A549 (cell line): ENCODE results near the gene ATP10D. TPM values are rescaled to one million over a fixed set of nuclear protein-coding genes. Genes with fewer than 3 reads are reported as not detected.

Experiments
- ATAC-seq, 2 experiments: fragments of 200-7000 bp in 1 of 2; fragments of >200 bp in 1 of 2; cut with Nextera tagmentation in 1 of 2; cut with Tn5 transposase in 1 of 2; 3 replicates each; pipeline versions ENCODE4 v1.8.0 to v1.9.1; 2018 to 2020; ENCODE audit warnings: mild to moderate bottlenecking in 1 of 2, moderate library complexity in 1 of 2
- CTCF ChIA-PET: fragments of 300-600 bp; sonication (Branson Sonifier 250); formaldehyde crosslinking; extraction: SDS; loops from one replicate; lab custom pipeline; 2021; ENCODE audit warnings: antibody characterized with exemption, inconsistent platforms; lab: Yijun Ruan, JAX
- POLR2A ChIA-PET: fragments of 350-600 bp; formaldehyde crosslinking; extraction: SDS; loops from one replicate; lab custom pipeline; 2021; ENCODE audit warnings: antibody characterized with exemption, inconsistent platforms; lab: Yijun Ruan, JAX
- DNase-seq, 2 experiments: peaks; one replicate each; pipeline versions ENCODE4 v3.0.0 to v3.0.0-alpha.2; 2011 to 2016; ENCODE audit warnings: low read depth in 1 of 2, low spot score in 1 of 2
- FAIRE-seq: peaks from 2 replicates; lab custom pipeline; 2011; peaks lifted over from hg19 to GRCh38; lab: Jason Lieb, UNC
- H3K27ac ChIP-seq, 2 experiments: fragments of >200 bp; sonication (Bioruptor Twin); formaldehyde crosslinking; 3 replicates each; pipeline ENCODE4 v1.5.1; 2016 to 2017
- H3K4me1 ChIP-seq: fragments of >200 bp; sonication (Bioruptor Twin); formaldehyde crosslinking; 3 replicates; pipeline ENCODE4 v1.6.1; 2016
- H3K4me2 ChIP-seq: fragments of >200 bp; sonication (Bioruptor Twin); formaldehyde crosslinking; 3 replicates; pipeline ENCODE4 v1.6.1; 2016
- H3K4me3 ChIP-seq: fragments of >200 bp; sonication (Bioruptor Twin); formaldehyde crosslinking; 3 replicates; pipeline ENCODE4 v1.5.1; 2016
- H3K9me3 ChIP-seq: fragments of >200 bp; sonication (Bioruptor Twin); formaldehyde crosslinking; 3 replicates; pipeline ENCODE4 v1.6.1; 2016
- CBX2 ChIP-seq: fragments of 200-600 bp; sonication (generic); IDR thresholded peaks from 2 replicates; pipeline ENCODE4 v1.6.1; 2016; ENCODE audit warnings: low read depth, mild to moderate bottlenecking, borderline replicate concordance
- EHMT2 ChIP-seq: fragments of 200-600 bp; sonication (generic); IDR thresholded peaks from 2 replicates; pipeline ENCODE4 v1.6.1; 2016; ENCODE audit warnings: antibody characterized with exemption, low read depth, mild to moderate bottlenecking, moderate library complexity
- ESRRA ChIP-seq: fragments of 150-350 bp; IDR thresholded peaks from 2 replicates; pipeline ENCODE4 v1.6.1; 2014; ENCODE audit warnings: mild to moderate bottlenecking, low read length, borderline replicate concordance
- HMGXB4 ChIP-seq: fragments of 250-450 bp; sonication (Bioruptor Pico); IDR thresholded peaks from 2 replicates; pipeline ENCODE4 v1.5.0; 2021; ENCODE audit warnings: mild to moderate bottlenecking, moderate library complexity, borderline replicate concordance
- HOXA7 ChIP-seq: fragments of 250-450 bp; sonication (Bioruptor Pico); IDR thresholded peaks from 2 replicates; pipeline ENCODE4 v1.5.0; 2020; ENCODE audit warnings: mild to moderate bottlenecking, moderate library complexity
- JUNB ChIP-seq: fragments of >200 bp; sonication (Bioruptor Twin); formaldehyde crosslinking; IDR thresholded peaks from 2 replicates; pipeline ENCODE4 v1.6.1; 2016
- MAFK ChIP-seq: fragments of 450-650 bp; IDR thresholded peaks from 2 replicates; pipeline ENCODE4 v1.6.1; 2014; ENCODE audit not compliant: partially characterized antibody
- NR3C1 ChIP-seq: fragments of >200 bp; sonication (Bioruptor Twin); formaldehyde crosslinking; IDR thresholded peaks from 3 replicates; pipeline ENCODE4 v1.6.1; 2017
- PBX3 ChIP-seq: IDR thresholded peaks from 2 replicates; pipeline ENCODE4 v1.6.1; 2012
- POLR2A ChIP-seq: IDR thresholded peaks from 2 replicates; pipeline ENCODE4 v1.6.1; 2012; ENCODE audit warnings: mild to moderate bottlenecking, low read length
- RNF2 ChIP-seq: fragments of 200-600 bp; sonication (generic); IDR thresholded peaks from 2 replicates; pipeline ENCODE4 v1.6.1; 2016; ENCODE audit warnings: low read depth, mild to moderate bottlenecking, antibody characterized with exemption, moderate library complexity, borderline replicate concordance
- WGBS: methylation state at CpG from one replicate; pipeline ENCODE4 v1.1.6; 2017; ENCODE audit errors: missing lambda C conversion rate; 5-methylcytosine and 5-hydroxymethylcytosine counted together
- polyA plus RNA-seq, 4 experiments: library from polyadenylated mRNA; depleted of rRNA in 3 of 4; stranded (reverse); fragments of >200 nt; fragmentation: RNase III in 1 of 4; extraction: RNeasy Plus Mini Kit Qiagen cat#74134 plus additional on column Dnase treatment in 1 of 4; gene quantifications; 2 replicates in 3 of 4; 3 replicates in 1 of 4; pipeline ENCODE4 v1.2.3, GENCODE V29; 2011 to 2017
- TF ChIP-seq, protein P1 (sequence below): fragments of >200 bp; sonication (Bioruptor Twin); formaldehyde crosslinking; IDR thresholded peaks from 2 replicates; pipeline ENCODE4 v1.6.1; 2016
- TF ChIP-seq, protein P2 (sequence below): IDR thresholded peaks from 2 replicates; pipeline ENCODE4 v1.6.1; 2012; ENCODE audit warnings: low read depth, borderline replicate concordance
- TF ChIP-seq, protein P3 (sequence below): fragments of >200 bp; sonication (Bioruptor Twin); formaldehyde crosslinking; IDR thresholded peaks from 3 replicates; pipeline ENCODE4 v1.5.1; 2016
- TF ChIP-seq, protein P4 (sequence below): fragments of 200-600 bp; sonication (generic); IDR thresholded peaks from 2 replicates; pipeline ENCODE4 v1.6.1; 2016; ENCODE audit warnings: antibody characterized with exemption, mild to moderate bottlenecking, moderate library complexity

The ATP10D gene
- polyA plus RNA-seq, 2 of the 4 experiments (the other 2 are of a cell fraction): 2.7 to 6.8 TPM

DNA sequence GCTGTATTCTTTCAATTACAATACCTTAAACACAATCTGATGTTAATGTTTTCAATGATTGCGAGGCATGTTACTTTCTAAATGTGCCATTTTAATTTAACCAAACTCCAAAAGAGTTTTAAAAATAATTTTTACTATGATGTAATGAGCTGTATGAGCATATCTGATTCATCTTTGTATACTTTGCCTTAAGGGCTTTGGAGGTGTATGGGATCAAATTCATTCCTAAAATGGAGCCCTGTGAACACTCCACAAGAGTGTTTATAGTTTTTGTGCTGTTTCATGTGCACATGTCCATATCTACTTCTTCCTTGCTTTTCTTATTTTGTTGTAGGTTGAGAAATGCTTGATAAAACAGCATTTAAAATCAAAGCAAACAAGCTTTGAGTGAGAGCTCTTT lies 82.4 kb downstream of the ATP10D start:
- Histone ChIP-seq H3K4me3 (no peak overlapping the region), H3K4me1 (peaks cover 4% of the 10 kb centered on the region; the same call in 2 of the 3 replicates), H3K4me2 (no peak overlapping the region), H3K27ac (no peak overlapping the region), H3K9me3 (no peaks in the 10 kb centered on the region)
- DNase-seq (no peak), ATAC-seq (no peak), FAIRE-seq (no peak)
- CTCF ChIA-PET: interaction anchor here (1.4 kb wide), 1 partner anchor 104 kb away, joined by 4 read pairs; the partner anchor contains the start of gene COMMD8
- WGBS: 74% methylated on average over 1 of the region's 1 CpG
- POLR2A ChIA-PET: interaction anchor here (1.2 kb wide), 1 partner anchor 83 kb away, joined by 3 read pairs; the partner anchor contains the start of gene ATP10D
- TF ChIP-seq POLR2A (no peak), NR3C1 (no peak)
- TF ChIP-seq, protein P1, sequence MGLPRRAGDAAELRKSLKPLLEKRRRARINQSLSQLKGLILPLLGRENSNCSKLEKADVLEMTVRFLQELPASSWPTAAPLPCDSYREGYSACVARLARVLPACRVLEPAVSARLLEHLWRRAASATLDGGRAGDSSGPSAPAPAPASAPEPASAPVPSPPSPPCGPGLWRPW: no peak

- POLR2A ChIA-PET: no interaction called here
- TF ChIP-seq JUNB (no peak), EHMT2 (no peak), MAFK (no peak), CBX2 (no peak), ESRRA (no peak), RNF2 (no peak), HOXA7 (CRISPR knock-in tag) (no peak), HMGXB4 (no peak), PBX3 (no peak)
- TF ChIP-seq, protein P2, sequence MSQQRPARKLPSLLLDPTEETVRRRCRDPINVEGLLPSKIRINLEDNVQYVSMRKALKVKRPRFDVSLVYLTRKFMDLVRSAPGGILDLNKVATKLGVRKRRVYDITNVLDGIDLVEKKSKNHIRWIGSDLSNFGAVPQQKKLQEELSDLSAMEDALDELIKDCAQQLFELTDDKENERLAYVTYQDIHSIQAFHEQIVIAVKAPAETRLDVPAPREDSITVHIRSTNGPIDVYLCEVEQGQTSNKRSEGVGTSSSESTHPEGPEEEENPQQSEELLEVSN: no peak
- TF ChIP-seq, protein P3, sequence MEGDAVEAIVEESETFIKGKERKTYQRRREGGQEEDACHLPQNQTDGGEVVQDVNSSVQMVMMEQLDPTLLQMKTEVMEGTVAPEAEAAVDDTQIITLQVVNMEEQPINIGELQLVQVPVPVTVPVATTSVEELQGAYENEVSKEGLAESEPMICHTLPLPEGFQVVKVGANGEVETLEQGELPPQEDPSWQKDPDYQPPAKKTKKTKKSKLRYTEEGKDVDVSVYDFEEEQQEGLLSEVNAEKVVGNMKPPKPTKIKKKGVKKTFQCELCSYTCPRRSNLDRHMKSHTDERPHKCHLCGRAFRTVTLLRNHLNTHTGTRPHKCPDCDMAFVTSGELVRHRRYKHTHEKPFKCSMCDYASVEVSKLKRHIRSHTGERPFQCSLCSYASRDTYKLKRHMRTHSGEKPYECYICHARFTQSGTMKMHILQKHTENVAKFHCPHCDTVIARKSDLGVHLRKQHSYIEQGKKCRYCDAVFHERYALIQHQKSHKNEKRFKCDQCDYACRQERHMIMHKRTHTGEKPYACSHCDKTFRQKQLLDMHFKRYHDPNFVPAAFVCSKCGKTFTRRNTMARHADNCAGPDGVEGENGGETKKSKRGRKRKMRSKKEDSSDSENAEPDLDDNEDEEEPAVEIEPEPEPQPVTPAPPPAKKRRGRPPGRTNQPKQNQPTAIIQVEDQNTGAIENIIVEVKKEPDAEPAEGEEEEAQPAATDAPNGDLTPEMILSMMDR: no peak
- TF ChIP-seq, protein P4, sequence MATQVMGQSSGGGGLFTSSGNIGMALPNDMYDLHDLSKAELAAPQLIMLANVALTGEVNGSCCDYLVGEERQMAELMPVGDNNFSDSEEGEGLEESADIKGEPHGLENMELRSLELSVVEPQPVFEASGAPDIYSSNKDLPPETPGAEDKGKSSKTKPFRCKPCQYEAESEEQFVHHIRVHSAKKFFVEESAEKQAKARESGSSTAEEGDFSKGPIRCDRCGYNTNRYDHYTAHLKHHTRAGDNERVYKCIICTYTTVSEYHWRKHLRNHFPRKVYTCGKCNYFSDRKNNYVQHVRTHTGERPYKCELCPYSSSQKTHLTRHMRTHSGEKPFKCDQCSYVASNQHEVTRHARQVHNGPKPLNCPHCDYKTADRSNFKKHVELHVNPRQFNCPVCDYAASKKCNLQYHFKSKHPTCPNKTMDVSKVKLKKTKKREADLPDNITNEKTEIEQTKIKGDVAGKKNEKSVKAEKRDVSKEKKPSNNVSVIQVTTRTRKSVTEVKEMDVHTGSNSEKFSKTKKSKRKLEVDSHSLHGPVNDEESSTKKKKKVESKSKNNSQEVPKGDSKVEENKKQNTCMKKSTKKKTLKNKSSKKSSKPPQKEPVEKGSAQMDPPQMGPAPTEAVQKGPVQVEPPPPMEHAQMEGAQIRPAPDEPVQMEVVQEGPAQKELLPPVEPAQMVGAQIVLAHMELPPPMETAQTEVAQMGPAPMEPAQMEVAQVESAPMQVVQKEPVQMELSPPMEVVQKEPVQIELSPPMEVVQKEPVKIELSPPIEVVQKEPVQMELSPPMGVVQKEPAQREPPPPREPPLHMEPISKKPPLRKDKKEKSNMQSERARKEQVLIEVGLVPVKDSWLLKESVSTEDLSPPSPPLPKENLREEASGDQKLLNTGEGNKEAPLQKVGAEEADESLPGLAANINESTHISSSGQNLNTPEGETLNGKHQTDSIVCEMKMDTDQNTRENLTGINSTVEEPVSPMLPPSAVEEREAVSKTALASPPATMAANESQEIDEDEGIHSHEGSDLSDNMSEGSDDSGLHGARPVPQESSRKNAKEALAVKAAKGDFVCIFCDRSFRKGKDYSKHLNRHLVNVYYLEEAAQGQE: no peak
- H3K4me2 ChIP-seq: no peak overlapping the region
- FAIRE-seq (no peak), DNase-seq (no peak), ATAC-seq (no peak)
- no peaks in the 10 kb centered on the region for H3K4me1 ChIP-seq
- no peak overlapping the region for H3K27ac ChIP-seq
- no peak overlapping the region for H3K4me3 ChIP-seq
- no peaks in the 10 kb centered on the region for H3K9me3 ChIP-seq
- CTCF ChIA-PET: no interaction called here
These were observed 85.7 kb downstream of the ATP10D start for GRCh38 chr4:47570816-47571215.
